NCI-H128 (cell line): ENCODE results near the gene NFATC2.

Source experiments
- DNase-seq: peaks from one replicate; lab custom pipeline; 2025; ENCODE audit not compliant: unreplicated experiment; lab: John Stamatoyannopoulos, UW

NFATC2 gene

GRCh38 chr20:51516855-51517254, 25.7 kb downstream of the NFATC2 start:
- DNase-seq: no peak

DNA sequence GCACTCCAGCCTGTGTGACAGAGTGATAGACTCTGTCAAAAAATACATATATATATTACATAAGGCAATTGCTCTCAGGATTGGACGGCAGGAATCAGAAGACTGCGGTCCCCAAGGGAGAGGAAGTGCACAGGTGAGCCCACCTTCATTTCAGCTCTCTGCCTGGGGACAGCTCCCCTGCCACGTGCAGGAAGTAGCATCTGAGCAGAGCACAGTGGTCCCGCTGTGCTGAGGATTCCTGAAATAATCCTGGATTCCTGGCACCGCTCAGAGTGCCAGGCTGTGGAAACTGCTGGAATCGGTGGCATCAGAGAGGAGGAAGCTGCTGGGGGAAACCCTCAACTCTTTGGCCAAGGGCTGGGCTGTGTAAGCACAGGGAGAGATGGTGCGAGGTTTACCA, 27.7 kb downstream of the NFATC2 start:
- DNase-seq: no peak

GRCh38 chr20:51514249-51514648, 28.3 kb downstream of the NFATC2 start:
- DNase-seq: no peak

- DNase-seq: no peak
Measured at GRCh38 chr20:51513545-51513944, 29.0 kb downstream of the NFATC2 start.

- no peak for DNase-seq
Measured at GRCh38 chr20:51512645-51513044, 29.9 kb downstream of the NFATC2 start.

DNA sequence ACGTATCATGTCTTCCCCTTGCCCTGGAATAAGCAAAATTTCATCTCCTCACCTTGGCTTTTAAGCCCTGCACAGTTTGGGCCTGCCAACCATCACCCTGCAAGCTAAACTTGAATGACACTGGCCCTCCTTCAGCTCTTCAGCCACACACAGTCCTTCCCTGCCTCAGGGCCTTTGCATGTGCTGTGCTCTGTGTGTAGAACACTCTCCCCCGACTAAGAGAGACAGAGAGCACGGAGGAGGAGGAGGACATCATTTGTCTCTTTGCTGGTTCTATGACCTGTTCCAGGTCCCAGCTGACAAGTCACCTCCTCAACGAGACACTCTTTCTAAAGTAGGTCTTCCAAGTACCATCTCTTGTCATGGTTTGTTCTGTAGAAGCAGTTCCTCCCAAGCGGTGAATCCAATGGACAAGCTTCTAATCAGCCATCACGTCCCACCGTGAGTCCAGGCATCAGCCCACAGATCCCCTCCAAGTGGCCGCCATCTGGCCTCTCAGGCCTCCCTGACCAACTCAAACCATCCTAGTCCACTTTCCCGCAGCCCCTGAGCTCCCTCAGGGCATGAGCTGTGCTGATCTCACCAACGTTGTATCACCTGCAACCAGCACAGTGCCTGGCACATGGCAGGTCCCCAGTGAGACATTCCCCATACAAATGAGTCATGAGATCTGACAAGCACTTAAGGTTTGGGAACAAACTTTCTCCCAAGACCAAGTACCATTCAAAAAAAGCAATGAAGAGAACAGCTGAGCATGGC, 30.5 kb downstream of the NFATC2 start:
- no peak for DNase-seq

GRCh38 chr20:51510936-51511605, 31.4 kb downstream of the NFATC2 start:
- no peak for DNase-seq

GRCh38 chr20:51510169-51510568, 32.4 kb downstream of the NFATC2 start:
- DNase-seq: no peak

GRCh38 chr20:51509208-51509607, 33.3 kb downstream of the NFATC2 start:
- DNase-seq: no peak

DNA sequence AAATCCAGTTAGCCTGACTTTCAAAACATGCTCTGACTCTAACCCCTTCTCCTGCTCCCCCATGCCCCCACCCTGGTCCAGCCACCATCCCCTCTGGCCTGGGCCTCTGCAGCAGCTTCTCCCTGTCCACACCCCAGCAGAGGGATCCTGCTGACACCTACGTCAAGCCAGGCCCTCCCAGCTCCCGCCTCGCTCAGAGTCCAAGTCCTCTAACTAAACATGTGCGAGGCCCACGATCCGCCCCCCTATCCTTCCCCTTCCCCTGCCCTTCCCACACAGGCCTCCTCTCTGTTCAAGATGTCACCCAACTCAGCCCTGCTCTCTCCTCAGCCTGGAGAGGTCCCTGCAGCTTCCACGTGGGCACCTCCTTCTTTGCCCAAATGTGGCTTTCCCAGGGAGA, 33.7 kb downstream of the NFATC2 start:
- DNase-seq: no peak

DNA sequence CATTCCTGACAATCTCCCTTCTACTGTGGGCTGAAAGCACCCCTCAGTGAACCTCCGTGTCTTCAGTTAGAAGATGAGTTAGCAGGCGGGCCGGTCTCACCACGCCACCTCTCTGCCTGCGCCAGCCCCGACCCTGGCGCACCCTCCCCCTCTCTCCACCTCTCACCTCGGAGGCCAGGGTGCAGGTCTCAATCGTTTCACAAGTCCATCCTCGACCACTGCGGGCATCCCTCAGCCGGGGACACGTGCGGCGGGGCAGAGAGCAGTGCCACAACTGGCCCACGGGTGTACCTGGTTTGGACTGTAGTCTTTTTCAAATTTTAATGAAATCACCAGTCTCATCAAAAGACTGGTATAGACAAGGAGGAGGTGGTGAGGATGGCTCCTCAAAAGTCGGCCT, 34.4 kb downstream of the NFATC2 start:
- DNase-seq: no peak

- DNase-seq: no peak
Measured at GRCh38 chr20:51507216-51508036, 35.1 kb downstream of the NFATC2 start.

DNA sequence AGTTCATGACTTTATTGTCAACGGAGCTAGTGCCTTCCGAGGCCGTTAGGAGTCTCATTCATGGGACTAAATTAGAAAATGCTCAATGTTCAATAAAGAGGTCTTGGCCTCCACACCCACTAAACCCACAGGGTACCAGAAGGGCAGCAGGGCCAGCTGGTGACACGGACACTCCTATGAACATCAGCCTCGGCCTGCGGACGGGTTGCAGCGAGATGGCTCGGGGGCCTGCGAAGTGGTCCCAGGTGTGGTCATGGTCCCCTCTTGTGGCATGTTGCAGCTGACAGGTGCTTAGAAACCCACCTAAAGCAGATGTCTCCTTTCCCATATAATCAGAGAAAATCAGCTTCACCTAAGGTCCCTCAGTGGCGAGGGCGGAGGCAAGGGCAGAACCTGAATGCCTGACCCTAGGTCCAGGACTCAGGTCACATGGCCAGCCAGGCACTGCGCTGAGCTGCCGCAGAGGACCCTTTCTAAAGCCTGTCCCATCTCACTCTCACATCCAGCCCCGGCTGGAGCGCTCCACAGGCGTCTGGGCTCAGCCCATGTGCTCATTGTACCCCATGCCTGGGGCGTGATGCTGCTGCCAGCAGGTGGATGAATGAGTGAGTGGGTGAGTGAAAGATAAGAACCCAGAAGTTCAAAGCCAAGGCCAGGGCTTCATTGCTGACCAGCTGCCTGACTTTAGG, 35.8 kb downstream of the NFATC2 start:
- DNase-seq: no peak

DNA sequence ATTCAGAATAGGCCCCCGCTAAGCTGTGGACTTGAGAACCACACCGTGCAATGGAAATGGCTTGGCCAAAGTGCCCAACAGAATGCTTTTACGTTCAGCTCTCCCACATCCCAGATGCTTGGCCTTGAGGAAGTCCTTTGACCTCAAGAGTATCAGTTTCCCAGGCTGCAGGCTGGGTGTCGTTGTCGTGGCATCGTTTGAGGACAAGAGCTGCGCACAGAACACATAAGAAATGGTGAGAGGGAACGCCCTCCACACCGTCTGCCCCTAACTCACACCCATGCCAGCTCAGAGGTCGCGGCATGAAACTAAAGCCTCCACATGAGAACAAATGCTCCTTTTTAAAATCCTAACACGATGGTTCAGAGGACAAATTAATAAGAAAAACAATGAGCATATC, 37.0 kb downstream of the NFATC2 start:
- no peak for DNase-seq

- no peak for DNase-seq
Measured at GRCh38 chr20:51503376-51503775, 39.1 kb downstream of the NFATC2 start.

DNA sequence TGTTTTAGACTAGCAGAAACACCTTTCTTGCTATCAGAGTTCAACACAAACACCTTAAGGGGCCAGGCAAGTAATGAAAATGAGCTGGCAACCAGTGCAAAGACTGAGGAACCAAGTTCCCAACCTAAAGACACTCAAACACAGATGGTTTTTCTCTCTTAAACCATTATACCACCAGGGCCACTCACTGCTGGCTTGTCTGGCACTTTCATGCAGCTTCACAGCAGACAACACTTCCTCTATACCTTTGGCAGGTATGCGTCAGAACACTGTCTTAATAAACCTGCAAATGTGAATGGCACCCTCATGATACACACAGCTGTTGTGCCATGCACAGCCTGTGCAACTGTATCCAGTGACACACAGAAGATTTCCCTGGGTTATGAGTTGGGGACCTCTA, 41.6 kb downstream of the NFATC2 start:
- no peak for DNase-seq

GRCh38 chr20:51500311-51500710, 42.2 kb downstream of the NFATC2 start:
- no peak for DNase-seq

DNA sequence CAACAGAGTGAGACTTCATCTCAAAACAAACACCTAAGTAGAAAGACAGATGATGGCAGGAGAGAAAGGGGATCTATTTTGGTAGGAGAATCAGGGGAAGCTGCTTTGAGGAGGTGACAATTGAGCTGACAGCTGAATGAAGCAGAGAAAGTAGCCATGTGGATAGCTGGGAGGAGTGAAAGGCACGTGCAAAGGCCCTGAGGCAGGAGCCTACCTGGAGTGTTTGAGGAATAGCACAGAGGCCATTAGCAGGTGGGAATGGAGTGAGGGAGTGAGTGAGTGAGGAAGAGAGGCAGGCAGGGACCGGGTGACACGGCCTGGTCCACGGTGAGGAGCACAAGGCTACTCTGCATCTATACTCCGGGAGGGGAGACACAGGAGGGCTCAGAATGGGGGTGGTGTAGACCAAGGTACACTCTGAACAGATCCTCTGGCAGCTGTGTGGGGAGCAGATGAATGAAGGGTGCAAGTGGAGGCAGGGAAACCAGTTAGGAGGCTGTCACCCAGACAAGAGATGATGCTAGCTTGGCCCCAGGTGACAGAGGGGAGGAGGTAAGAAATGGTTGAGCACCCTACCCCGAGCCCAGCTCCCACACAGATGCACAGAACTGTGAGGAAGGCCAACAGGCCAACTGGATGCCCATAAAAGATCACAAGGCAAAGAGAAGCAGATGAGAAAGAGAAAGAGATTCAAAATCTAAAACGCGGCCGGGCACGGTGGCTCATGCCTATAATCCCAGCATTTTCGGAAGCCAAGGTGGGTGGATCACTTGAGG, 43.6 kb downstream of the NFATC2 start:
- no peak for DNase-seq

- no peak for DNase-seq
Measured at GRCh38 chr20:51497542-51498467, 44.7 kb downstream of the NFATC2 start.
